ENCODE measurements around the gene RAD51.

Gene RAD51

DNA sequence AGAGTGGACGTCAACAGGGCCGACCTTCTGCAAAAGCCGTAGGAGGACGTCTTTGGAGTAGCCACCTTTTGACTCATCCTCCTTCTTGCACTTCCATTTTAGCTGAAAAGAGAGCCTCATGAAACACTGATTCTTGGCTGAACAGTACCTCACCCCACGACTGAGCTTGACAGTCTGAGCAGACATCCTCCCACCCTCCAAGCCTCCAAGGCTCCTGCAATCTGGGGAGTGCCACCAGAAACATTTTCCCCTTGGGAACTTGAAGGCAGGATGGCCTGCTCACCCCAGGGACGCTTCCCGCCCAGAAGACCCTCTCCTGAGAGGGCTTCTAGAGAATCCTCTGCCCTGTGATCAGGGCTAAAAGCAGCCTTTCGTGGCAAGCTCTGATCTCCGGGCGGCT, 80.0 kb downstream of the RAD51 start:
- no peaks in the 10 kb centered on the region for H4K20me1 ChIP-seq (ENCODE audit: insufficient read depth, low read length)
- H3K27me3 ChIP-seq (ENCODE audit: insufficient read depth, low read length): no peaks in the 10 kb centered on the region
- H3F3A ChIP-seq (ENCODE audit: insufficient read depth, low read length): no peaks in the 10 kb centered on the region
- H3K9me3 ChIP-seq (ENCODE audit: low read length): no peaks in the 10 kb centered on the region
- no peak overlapping the region for H3K27ac ChIP-seq (ENCODE audit: low read depth, low read length, poor library complexity, severe bottlenecking)
- H3K9me2 ChIP-seq (ENCODE audit: low read depth, low read length): no peaks in the 10 kb centered on the region
- H3K4me3 ChIP-seq (ENCODE audit: low read depth, low read length, poor library complexity, severe bottlenecking): no peak overlapping the region
- no peak overlapping the region for H3K4me2 ChIP-seq (ENCODE audit: low read length)
- no peak overlapping the region for H3K9ac ChIP-seq (ENCODE audit: low read length)
- H3K36me3 ChIP-seq (ENCODE audit: insufficient read depth, low read length): peaks cover 47% of the 10 kb centered on the region
- H3K4me1 ChIP-seq (ENCODE audit: insufficient read depth, low read length, severe bottlenecking): peaks cover 10% of the 10 kb centered on the region
- H2AFZ ChIP-seq (ENCODE audit: low read length): no peak overlapping the region
- H3K79me2 ChIP-seq (ENCODE audit: insufficient read depth, low read length): no peaks in the 10 kb centered on the region
- no peak for TF ChIP-seq EZH2 (IDR thresholded peaks at IDR 0.05; ENCODE audit: borderline replicate concordance, low read length)
- TF ChIP-seq, protein P1, sequence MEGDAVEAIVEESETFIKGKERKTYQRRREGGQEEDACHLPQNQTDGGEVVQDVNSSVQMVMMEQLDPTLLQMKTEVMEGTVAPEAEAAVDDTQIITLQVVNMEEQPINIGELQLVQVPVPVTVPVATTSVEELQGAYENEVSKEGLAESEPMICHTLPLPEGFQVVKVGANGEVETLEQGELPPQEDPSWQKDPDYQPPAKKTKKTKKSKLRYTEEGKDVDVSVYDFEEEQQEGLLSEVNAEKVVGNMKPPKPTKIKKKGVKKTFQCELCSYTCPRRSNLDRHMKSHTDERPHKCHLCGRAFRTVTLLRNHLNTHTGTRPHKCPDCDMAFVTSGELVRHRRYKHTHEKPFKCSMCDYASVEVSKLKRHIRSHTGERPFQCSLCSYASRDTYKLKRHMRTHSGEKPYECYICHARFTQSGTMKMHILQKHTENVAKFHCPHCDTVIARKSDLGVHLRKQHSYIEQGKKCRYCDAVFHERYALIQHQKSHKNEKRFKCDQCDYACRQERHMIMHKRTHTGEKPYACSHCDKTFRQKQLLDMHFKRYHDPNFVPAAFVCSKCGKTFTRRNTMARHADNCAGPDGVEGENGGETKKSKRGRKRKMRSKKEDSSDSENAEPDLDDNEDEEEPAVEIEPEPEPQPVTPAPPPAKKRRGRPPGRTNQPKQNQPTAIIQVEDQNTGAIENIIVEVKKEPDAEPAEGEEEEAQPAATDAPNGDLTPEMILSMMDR (IDR thresholded peaks at IDR 0.05; ENCODE audit: low read length): no peak

DNA sequence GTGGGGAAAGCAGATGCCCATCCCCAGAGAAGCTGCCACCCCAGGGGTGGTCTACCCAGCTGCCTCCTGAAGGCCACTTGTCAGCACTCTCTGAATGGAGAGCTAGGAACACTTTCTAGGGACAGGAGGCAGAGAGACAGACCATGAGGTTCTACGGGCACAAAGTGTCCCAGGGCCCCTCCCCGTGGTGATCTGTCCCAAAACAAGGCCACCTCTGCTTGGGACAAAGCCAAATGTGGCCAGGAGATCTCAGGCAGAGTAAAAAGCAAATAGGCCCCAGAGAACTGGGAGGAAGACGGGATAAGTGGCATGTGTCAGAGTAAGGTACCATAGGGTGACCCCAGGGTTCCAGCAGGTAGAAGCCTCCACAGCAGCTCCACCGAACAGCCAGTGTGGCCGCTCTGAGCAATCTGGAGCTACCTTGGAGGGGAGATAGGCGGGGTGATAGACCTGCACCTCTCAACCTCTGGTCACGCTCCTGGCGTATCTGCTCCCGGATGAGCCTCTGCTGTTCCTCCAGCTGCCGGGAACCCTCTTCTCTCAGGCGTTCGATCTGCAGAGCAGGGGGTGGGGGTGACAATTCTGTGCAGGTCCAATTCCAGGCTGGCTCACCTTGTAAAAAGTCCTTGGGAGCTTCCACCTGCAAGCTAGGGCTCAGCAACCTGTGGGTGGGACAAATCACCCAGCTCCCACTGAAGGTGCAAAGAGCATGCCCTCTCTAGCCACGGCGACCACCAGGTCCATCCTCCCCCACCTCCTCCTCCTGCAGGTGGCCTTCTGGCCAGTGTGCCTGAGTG, 81.0 kb downstream of the RAD51 start:
- Histone ChIP-seq H3K9me3 (ENCODE audit: low read length) (no peaks in the 10 kb centered on the region), H3K4me3 (ENCODE audit: low read depth, low read length, poor library complexity, severe bottlenecking) (no peak overlapping the region), H3K9me2 (ENCODE audit: low read depth, low read length) (no peaks in the 10 kb centered on the region), H3K36me3 (ENCODE audit: insufficient read depth, low read length) (peaks cover 47% of the 10 kb centered on the region), H3K27me3 (ENCODE audit: insufficient read depth, low read length) (no peaks in the 10 kb centered on the region), H3K4me2 (ENCODE audit: low read length) (no peak overlapping the region), H3F3A (ENCODE audit: insufficient read depth, low read length) (no peaks in the 10 kb centered on the region), H3K79me2 (ENCODE audit: insufficient read depth, low read length) (no peaks in the 10 kb centered on the region), H2AFZ (ENCODE audit: low read length) (no peak overlapping the region), H4K20me1 (ENCODE audit: insufficient read depth, low read length) (no peaks in the 10 kb centered on the region), H3K4me1 (ENCODE audit: insufficient read depth, low read length, severe bottlenecking) (peaks cover under 1% of the 10 kb centered on the region), H3K9ac (ENCODE audit: low read length) (no peak overlapping the region), H3K27ac (ENCODE audit: low read depth, low read length, poor library complexity, severe bottlenecking) (no peak overlapping the region)
- TF ChIP-seq, protein P1 (IDR thresholded peaks at IDR 0.05; ENCODE audit: low read length): no peak
- no peak for TF ChIP-seq EZH2 (IDR thresholded peaks at IDR 0.05; ENCODE audit: borderline replicate concordance, low read length)

DNA sequence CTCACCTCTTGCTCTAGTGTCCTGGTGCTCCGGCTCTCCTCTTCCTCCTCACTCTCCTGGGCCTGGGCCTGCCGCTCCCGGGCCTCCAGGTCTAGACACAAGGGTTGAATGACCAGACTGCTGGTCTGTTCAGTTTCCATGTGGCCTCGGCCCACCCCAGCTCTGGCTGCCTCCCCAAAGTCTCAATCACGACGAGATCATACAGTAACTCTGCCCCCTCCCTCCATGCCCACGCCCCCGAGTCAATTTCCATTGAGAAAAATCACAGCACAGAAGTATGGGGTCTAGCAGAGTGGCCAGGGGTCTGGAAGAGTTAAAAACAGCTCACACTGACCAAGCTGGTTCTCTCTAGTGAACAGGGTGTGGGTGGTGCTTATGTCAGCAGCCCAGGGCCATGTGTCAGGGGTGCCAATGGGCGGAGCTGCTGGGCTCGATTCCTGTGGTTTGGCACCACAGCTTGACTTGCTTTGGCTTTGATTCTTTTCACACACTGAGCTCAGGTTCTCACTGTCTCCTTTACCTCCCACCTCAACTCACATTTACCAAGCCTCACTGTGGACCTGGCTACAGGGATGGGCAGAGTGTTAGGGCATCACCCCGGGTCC, 81.7 kb downstream of the RAD51 start:
- H3K9ac ChIP-seq (ENCODE audit: low read length): no peak overlapping the region
- H3K4me1 ChIP-seq (ENCODE audit: insufficient read depth, low read length, severe bottlenecking): no peaks in the 10 kb centered on the region
- H3K36me3 ChIP-seq (ENCODE audit: insufficient read depth, low read length): peaks cover 44% of the 10 kb centered on the region
- no peak for TF ChIP-seq EZH2 (IDR thresholded peaks at IDR 0.05; ENCODE audit: borderline replicate concordance, low read length)
- TF ChIP-seq, protein P1 (IDR thresholded peaks at IDR 0.05; ENCODE audit: low read length): no peak
- no peaks in the 10 kb centered on the region for H3K79me2 ChIP-seq (ENCODE audit: insufficient read depth, low read length)
- H3K9me2 ChIP-seq (ENCODE audit: low read depth, low read length): no peaks in the 10 kb centered on the region
- H4K20me1 ChIP-seq (ENCODE audit: insufficient read depth, low read length): no peaks in the 10 kb centered on the region
- no peak overlapping the region for H3K4me2 ChIP-seq (ENCODE audit: low read length)
- H3K27ac ChIP-seq (ENCODE audit: low read depth, low read length, poor library complexity, severe bottlenecking): no peak overlapping the region
- no peak overlapping the region for H2AFZ ChIP-seq (ENCODE audit: low read length)
- H3F3A ChIP-seq (ENCODE audit: insufficient read depth, low read length): no peaks in the 10 kb centered on the region
- H3K27me3 ChIP-seq (ENCODE audit: insufficient read depth, low read length): no peaks in the 10 kb centered on the region
- H3K4me3 ChIP-seq (ENCODE audit: low read depth, low read length, poor library complexity, severe bottlenecking): no peak overlapping the region
- H3K9me3 ChIP-seq (ENCODE audit: low read length): no peaks in the 10 kb centered on the region
